ENCODE data around the gene PRR5L.
"Not testable (repeated sequence)": the region's sequence is repeated elsewhere in the genome, so short reads cannot be mapped to it uniquely, and the experiment has no call there.

The PRR5L gene

DNA sequence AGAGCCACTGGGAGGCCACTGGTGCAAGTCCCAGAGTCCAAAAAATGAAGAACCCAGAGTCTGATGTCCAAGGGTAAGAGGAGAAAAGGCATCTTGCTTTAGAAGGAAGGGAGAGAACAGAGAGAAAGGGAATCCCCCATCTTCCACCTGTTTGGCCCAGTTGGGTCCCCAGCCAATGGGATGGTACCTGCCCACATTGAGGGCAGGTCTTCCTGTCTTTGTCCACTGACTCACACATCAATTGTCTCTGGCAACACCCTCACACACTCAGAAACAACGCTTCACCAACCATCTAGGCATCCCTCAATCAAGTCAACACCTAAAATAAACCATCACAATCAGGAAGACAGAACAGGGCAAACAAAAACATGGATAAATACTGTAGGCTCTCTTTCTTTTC lies 13.2 kb upstream of the PRR5L start:
- no peak for DNase-seq

DNA sequence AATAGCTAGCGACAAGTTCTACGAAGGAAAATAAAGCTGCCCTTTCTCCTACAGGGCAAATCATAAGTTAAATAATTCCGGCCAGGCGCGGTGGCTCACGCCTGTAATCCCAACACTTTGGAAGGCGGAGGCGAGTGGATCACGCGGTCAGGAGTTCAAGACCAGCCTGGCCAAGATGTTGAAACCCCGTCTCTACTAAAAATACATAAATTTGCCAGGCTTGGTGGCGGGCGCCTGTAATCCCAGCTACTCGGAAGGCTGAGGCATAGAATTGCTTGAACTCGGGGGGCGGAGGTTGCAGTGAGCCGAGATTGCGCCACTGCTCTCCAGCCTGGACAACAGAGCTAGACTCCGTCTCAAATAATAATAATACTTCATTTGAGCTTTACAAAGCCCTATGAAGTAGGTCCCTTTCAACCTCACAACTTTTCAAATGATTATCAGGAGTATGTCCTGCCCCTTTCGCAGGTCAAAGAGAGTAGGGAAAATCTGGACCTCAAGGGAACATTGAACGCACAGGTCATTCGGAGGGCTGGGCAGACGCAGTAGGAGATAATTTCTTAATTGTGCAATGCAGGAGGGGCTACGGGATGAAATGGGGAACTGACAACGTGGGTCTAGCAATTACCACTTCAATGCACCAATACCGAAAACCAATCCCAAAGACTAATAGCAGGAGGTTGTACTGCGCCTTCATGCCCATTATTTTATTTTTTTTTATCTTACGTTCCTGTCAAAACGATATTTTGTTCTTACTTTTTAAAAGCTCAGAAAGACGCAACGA lies 7.5 kb upstream of the PRR5L start:
- no peak for DNase-seq

DNA sequence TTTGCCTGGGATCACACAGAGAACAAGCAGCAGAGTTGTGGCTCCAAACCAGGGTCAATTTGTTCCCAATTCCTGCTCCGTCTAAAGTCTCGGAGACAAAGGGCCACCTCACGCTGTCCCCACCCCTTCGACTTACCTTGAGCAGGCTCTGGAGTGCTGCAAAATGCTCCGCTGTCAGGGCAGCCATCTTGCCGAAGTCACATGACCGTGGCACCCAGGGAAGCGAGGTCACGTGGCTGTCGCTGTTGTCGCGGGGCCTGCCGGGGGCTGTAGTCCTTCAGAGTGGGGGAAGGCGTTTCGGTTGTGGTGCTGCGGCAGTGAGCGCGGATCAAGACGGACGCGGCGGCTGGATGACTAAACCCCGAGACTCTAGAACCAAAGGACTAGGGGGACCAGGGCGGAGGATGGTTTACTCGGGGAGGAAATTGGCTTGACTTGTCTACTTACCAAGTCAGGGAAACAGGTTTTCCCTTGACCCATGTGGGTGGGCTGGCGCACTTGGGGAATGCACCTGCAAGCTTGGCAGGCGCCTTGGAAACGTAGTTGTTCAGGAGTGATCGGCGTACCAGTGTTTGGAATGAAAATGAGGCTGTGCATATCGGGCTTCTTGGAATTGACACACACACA lies 6.7 kb upstream of the PRR5L start, which contains the start of gene COMMD9:
Gene COMMD9, minus strand, starts transcription at position 199 of the 627 bp plus-strand sequence. Its CDS starts 12 bp downstream, at position 187.
- DNase-seq = peak; percentile 98

DNA sequence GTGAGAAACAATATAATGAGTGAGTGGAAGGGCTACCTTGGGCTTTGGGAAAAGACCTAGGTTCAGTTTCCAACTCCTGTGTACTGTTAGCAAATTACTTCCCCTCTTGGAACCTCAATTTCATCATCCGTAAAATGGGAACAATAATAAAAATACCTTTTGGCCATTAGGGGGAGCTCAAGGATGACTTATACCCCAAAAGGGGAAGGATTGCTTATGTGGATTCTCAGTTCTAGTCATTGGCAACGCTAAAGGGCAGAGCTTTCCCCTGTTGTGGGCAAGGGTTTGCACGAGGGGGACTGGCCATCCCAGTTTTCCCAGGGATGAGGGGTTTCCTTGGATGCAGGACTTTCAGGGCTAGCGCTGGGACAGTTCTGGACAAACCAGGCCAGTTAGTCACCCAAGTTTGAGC lies 3.8 kb upstream of the PRR5L start:
- no peak for DNase-seq

DNA sequence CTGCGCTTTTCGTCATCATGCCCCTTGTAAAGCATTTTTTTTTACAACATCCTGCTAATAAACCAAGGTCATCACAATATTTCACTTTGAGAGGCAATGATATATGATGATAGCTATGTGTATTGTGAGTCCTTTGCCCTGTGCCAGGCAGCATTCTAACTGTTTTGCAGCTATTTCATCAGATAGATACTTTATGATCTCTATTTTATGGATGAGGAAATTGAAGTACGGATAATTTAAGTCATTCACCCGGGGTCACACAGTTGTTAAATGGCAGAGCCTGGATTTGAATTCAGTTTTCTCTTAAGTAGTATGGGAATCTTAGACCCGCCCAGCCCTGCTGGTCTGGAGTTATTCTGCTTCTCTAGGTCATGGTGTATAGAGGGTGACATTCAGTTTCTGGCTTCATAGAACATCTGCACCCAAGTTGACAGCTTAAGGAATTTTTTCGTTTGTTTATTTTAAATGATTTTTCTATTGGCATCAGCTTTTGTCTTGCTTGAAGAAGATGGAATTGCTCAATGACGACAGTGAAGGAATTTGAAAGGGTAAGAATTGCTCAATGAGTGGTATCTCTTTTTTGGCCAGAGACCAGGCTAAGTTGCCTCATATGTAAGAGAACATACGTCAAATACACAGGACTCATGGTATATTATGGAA lies 926 bp downstream of the PRR5L start:
- DNase-seq = no peak

DNA sequence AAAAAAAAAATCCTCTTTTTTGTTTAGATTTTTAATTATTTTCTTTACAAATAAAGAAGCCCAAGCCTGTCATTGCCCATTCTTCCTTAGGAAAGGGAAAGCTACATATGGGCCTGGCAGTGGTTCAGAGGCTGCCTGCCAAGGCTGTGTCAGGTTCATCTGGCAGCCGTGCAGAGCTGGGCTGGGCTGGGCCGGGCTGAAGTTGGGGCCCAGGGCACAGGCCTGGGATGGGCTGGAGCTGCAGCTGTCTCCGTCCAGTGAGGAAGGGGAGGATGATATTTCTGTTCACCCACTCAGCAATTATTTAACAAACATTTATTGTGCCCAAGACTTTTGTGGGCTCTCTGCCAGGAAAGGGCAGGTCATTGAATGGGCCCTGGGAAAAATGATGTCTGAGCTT lies 4.6 kb downstream of the PRR5L start:
- no peak for DNase-seq

DNA sequence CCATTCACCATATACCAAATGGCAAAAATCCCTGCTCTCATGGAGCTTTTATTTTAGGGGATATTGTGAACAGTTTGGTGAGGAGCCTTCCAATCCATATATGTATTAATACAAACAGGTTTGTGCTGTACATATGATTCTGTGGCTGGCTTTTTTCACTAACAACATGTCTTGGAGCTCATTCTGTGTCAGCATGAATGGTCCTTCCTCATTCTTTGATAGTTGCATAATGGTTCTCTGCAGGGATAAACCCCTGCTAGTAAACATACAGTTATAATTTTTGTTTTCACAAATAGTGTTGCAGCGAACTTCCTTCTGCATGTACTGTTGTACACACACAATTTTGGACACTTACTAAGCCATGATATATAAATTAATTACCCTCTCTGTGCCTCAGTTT lies 8.3 kb downstream of the PRR5L start:
- DNase-seq = no peak

DNA sequence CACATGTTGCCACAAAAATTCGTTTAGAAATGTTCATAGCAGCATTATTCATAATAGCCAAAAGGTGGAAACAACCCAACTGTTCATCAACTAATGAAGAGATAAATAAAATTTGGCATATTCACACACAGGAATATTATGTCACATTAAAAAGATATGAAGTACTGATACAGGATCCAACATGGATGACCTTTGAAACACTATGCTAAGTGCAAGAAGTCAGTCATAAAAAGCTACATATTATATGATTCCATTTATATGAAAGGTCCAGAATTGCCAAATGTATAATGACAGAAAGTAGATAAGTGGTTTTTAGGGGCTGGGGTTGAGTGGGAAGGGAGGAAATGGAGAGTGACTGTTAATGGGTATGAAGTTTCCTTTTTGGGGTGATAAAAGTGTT lies 9.0 kb downstream of the PRR5L start:
- no peak for DNase-seq

DNA sequence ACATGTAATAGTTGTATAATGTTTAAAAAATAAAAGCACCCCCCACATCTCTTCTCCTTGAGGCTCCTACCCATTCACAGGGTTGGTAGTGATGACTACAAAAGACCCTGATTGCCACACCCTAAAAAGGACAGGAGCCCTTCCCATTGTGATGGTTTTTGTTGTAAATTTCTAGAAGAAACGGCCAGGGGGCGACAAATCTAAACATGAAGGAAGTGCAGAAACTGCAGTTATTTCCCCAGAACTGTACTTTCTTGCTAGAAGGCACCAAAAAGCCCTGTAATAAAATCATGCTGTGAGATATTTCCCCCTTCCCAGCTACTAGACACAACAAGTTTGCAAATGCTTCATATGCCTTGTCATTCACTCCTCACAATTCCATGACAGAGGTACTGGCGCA lies 10.8 kb downstream of the PRR5L start:
- no peak for DNase-seq

DNA sequence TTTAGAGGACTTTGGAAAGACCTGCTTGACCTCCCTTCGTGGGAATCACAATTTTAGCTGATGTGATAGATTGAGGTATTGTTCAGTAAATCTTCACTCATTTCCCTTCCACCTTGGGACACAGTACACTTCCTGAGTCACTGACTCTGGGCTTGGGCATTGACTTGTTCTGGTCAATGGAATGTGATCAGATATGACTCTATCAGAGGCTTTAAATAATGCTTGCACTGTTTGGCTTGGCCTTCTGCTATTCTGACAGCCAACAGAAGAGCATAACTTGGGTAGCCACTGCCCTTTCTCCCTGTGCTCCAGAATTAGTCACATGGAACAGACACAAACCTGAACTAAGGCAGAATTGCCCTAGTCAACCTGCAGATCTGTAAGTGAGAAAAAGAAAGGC lies 12.5 kb downstream of the PRR5L start:
- no peak for DNase-seq

DNA sequence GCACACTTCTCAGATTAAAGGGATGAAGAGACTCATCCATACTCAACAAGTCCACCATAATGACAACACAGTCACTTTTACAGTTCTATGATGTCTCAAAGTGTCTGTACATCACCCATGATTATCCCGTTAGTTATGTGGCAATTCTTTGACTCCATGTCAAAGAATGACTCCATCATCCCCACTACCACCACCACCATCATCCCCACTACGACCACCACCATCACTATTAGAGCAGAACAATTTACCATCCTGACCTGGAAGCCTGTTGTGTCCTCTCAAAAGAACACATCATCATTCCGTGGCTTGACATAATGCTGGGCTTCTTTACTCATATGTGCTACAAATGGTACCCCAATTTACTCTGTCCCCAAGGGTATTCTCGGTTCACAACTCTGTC lies 13.7 kb downstream of the PRR5L start:
- DNase-seq = no peak

DNA sequence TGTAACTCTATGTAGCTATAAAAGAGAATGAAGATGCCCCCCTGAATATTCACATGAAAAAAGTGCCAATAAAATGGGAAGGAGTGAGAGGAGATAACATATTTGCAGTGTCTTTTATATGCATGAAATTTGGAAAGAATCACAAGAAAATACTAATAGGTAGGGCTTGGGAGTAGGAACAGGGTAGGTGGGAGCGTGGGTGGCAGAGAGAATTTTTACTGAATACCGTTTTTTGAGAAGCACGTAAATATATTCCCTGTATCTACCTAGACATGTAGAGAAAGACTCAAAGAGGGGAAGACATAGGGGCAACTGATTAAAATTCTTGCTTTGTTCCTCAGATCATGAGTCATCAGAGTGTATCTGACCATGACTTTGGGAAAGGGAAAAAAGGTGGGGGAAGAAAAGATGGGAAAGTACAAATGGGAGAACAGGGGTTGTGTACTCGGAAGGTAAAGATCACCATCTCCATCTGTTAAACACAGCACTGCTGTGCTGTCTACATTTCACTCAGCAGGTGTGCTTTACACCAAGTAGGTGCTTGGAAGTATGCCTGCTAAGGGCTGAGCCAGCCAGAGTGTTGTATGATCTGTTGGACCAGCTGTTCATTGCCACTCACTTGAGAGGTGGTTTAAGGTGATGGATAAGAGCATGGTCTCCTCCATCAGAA lies 16.0 kb downstream of the PRR5L start:
- DNase-seq = no peak

DNA sequence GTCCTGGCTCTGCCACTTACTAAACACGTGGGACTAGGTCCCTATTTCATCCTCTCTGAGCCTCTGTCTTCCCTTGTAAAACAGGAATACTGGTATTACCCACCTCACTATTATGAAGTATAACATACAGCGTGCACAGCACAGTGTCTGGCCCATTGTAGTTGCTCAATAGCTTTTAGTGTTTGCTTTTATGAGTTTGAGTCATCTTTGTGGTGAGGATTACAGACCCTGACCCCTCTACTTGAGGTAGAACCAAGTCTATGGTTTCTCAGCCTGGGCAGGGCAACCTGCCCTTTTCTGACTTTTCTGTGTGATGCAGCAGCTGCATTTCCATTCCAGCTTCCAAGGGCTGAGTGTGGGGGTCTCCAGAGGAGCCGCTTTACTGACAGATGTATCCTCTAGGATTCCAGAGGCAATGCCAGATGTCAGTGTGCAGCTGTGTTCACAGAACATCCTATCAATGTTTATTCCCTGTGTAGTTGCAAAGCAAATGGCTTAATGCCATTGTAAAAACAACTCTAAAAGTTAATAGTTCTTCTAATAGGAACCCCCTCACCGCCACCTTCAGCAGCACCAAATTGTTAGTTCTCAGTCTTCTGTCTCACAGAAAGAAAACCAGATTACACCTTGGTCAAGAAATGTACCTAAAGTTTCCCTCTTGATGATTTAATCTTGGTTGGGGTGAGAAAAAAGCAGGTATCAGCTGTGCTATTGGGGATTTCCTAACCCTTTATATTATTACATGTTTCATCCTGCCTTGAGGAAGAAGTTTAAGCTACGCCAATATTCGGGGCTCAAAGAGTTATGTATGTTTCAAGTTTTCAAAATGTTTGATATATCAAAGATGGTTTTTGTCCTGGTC lies 16.8 kb downstream of the PRR5L start:
- DNase-seq = no peak

DNA sequence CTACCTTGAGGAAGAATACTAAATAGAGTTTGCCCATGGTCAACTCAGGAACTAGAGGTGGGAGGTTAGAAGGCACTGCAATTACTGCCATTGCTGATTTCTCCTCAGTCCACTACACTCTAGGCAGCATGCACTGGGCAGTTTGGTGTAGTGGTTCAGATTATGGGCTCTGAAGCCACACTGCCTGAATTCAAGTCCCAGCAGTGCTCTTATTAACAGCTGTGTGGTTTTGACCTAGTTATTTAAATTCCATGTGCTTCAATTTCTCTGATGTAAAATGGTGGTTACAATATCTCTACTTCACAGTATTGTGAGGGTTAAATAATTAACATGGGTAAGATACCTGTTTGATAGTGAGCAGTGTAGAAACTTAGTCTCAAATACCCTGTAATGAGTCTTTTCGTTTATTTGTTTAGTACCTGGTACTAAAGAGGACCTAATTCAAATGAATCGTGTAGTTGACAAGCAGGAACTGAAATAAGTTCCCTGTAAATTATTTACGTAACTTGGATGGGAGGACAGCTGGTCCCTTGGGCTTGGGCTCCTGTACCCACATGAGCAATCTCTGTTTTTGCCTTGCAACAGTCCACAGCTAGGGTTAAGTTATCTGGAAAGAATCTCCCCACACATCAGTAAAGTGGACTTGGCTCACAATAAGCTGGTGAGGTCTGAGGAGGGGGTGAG lies 17.8 kb downstream of the PRR5L start:
- DNase-seq = no peak

DNA sequence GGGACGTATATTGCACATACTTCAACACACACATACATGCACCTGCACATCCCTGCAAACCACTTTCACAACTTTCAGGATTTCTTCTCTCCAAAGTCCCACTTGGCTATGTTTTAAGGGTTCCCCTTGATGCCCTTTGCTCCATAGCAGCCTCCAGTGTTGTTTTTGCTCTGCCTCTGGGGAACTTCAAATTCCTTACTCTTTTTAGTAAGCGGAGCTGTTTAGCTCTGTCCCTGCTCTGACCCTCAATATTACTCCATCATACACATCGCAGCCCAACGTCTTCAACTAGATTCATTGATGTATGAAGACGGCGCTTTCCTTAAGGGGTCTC lies 18.3 kb downstream of the PRR5L start:
- DNase-seq = no peak

DNA sequence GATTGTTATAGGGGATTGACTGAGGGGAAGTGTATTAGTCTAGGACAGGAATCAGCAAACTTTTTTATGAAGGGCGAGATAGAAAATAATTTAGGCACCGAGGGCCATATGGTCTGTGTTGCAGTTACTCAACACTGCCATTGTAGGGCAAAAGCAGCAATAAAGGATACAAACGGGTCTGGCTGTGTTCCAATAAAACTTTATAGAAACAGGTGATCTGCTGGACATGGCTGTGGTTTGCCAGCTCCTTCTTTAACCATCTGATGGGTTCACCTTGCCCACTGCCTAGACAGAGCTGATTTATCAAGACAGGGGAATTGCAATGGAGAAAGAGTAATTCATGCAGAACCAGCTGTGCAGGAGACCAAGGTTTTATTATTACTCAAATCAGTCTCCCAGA lies 20.0 kb downstream of the PRR5L start:
- no peak for DNase-seq

DNA sequence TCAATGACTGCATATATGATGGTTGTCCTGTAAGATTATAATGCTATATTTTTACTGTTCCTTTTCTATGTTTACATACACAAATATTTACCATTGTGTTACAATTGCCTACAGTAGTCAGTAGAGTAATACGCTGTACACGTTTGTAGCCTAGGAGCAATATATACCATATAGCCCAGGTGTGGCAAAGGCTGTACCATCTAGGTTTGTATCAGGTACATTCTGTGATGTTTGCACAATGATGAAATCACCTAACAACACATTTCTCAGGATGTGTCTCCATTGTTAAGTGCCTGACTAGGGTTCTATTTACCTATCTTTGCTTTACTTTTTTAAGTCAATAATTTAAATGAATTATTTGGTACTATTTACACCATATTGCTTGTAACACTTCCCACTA lies 21.9 kb downstream of the PRR5L start:
- no peak for DNase-seq

DNA sequence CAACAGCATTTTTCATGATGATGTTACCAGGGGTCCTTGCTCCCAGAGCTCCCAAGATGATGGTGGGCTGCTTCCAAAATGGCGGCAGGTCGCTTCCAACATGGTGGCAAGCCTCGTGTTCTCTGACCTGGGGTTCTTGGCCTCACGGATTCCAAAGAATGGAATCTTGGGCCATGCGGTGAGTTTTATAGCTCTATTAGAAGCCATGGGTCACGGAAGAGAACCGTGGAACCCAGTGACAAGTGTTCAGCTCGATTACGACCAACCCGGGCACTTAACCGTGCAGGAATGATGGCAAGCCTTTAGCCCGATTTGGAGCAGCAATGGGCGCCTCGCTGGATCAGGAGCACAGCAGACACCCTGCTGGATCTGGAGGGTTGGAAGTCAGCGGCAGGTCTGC lies 28.9 kb downstream of the PRR5L start:
- DNase-seq = not testable (repeated sequence)

DNA sequence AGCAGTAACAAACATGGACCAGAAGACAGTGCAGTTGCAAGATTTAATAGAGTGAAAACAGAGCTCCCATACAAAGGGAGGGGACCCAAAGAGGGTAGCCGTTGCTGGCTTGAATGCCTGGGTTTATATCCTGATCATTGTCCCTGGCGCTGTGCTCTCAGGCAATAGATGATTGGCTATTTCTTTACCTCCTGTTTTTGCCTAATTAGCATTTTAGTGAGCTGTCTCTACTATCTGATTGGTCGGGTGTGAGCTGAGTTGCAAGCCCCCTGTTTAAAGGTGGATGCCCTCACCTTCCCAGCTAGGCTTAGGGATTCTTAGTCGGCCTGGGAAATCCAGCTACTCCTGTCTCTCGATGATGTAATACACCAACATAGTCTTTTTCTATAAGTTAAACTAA lies 29.3 kb downstream of the PRR5L start:
- not testable (repeated sequence) for DNase-seq

DNA sequence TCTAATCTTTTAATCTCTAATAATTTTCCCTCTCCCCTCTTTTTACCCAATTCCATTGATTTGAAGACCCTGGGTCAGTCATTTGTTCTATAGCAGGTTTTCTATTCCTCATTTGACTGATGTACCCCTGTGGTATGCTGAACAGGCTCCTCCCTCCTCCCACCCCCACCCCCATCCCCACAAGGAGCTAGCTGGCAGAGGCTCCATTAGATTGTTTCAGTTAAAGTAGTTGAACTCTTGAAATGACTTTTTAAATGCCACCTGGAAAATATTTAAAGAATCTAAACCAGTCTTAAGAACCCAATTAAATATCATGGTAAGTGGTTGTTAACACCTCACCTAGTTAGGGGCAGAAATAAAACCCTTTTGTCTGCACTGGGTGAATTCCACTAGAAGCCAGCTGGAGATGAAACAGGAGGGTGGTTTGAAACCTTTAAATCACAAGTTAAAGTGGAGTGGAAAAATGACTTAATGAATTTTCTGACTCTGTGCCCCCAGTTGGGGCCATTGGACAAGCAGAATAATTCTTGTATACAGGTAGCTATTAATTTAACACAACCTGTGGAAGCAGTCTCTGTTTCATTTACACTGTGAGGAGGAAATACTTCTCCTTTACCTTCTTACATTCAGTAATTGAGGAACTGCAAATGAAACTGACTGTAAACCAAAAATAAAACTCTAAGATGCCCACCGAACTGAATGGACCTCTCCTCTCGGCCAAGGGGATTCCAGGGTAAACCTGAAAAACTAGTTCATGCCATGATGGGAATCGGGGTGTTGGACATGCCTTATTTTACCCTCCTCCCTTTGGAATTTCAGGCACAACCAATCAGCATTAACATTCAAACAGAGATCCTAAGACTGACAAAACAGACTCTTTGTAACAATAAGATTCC lies 30.7 kb downstream of the PRR5L start:
- no peak for DNase-seq

Data from islet precursor cell (in vitro differentiated cells).